ENCODE results near the gene ZNF512B. TPM values are rescaled to one million over a fixed set of nuclear protein-coding genes. Genes with fewer than 3 reads are reported as not detected.

ZNF512B gene
- total and polyA plus RNA-seq, 2 donors (not counting 3 experiments of a cell fraction or from before 2014, with no cell fraction given): 8.7 to 30.0 TPM

DNA sequence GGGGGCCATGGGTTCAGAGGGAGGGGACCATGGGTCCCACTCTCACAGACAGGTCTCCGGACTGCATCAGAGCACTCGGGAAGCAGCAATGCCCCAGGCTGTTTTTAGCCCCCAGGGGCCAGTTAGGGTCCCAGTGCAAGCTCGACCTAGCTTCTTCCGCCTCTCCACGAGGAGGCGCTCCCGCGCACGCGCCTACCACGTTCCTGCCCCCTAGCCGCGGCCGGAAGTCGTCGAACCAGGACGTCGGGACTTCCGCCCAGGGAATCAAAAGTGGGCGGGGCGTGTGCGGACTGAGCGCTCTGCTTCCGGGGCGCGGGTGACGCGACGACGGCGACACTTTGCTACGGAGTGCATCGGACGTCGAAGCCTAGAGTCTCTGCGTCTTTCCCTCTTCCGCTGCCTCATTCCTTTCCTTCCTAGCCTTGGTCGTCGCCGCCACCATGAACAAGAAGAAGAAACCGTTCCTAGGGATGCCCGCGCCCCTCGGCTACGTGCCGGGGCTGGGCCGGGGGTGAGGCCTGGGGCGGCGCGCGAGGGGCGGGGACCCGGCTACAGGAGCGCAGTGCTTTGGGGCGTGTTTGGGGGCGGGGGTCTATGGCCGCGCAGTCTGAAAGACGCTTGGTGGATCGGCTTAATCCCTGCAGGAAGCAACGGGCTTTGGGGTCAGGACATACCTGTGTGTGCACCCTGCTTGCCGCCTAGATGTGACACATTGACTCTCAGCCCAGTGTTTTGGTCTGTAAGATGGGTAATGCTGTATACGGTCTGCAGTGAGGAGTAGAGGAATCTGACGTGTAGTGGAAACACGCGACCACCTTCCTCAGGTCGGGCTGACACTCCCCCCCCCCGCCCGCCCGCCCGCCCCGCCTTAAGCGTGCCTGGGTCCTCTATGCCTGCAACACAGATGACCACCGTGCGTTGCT is 11.3 kb upstream of the ZNF512B start, which contains the start of gene PRPF6:
Gene PRPF6, plus strand, starts transcription at position 327 of the 923 bp plus-strand sequence. Its CDS starts 114 bp downstream, at position 441.
- peak; percentile 97 for FAIRE-seq
- BruUV-seq (replicated peaks): TSS peak; percentile 64
- CTCF ChIA-PET: interaction anchor here (0.6 to 4.2 kb wide), 30 partner anchors 9 to 485 kb away, joined by 3 to 34 read pairs (median 5); partner anchors contain the start of genes LKAAEAR1, OPRL1, PPDPF and PTK6

More for the DNA sequence above, 11.3 kb upstream of the ZNF512B start, which contains the start of gene PRPF6:
- TF ChIP-seq POLR2A (IDR thresholded peaks at IDR 0.05; ENCODE audit: low read depth, low read length) (peak; percentile 66), EZH2 (IDR thresholded peaks at IDR 0.05; ENCODE audit: borderline replicate concordance, low read depth, low read length, severe bottlenecking) (no peak), MYC (IDR thresholded peaks at IDR 0.05; ENCODE audit: low read depth, low read length) (peak; percentile 86), POLR2AphosphoS5 (IDR thresholded peaks at IDR 0.05; ENCODE audit: insufficient read depth, low read depth, low read length) (peak; percentile 60), FOS (IDR thresholded peaks at IDR 0.05; ENCODE audit: borderline replicate concordance, insufficient read depth, low read length) (no peak), GATA2 (IDR thresholded peaks at IDR 0.05; ENCODE audit: insufficient read depth, insufficient read length, low read depth, low read length) (no peak), JUN (IDR thresholded peaks at IDR 0.05; ENCODE audit: borderline replicate concordance, insufficient read depth, insufficient read length, low read depth) (no peak)
- TF ChIP-seq, protein P1, sequence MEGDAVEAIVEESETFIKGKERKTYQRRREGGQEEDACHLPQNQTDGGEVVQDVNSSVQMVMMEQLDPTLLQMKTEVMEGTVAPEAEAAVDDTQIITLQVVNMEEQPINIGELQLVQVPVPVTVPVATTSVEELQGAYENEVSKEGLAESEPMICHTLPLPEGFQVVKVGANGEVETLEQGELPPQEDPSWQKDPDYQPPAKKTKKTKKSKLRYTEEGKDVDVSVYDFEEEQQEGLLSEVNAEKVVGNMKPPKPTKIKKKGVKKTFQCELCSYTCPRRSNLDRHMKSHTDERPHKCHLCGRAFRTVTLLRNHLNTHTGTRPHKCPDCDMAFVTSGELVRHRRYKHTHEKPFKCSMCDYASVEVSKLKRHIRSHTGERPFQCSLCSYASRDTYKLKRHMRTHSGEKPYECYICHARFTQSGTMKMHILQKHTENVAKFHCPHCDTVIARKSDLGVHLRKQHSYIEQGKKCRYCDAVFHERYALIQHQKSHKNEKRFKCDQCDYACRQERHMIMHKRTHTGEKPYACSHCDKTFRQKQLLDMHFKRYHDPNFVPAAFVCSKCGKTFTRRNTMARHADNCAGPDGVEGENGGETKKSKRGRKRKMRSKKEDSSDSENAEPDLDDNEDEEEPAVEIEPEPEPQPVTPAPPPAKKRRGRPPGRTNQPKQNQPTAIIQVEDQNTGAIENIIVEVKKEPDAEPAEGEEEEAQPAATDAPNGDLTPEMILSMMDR (IDR thresholded peaks at IDR 0.05; ENCODE audit: extremely low read depth in 1 of 2, insufficient read depth in 1 of 2, low read depth in 1 of 2, low read length in 2 of 2): peak; percentile 87 to 95
- TF ChIP-seq, protein P2, sequence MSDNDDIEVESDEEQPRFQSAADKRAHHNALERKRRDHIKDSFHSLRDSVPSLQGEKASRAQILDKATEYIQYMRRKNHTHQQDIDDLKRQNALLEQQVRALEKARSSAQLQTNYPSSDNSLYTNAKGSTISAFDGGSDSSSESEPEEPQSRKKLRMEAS (IDR thresholded peaks at IDR 0.05; ENCODE audit: insufficient read depth, insufficient read length): peak; percentile 81
- Histone ChIP-seq H3K4me1 (ENCODE audit: control insufficient read depth, extremely low read depth, insufficient read depth, low read length) (peaks cover 20% of the 10 kb centered on the region), H3K27ac (ENCODE audit: insufficient read depth, low read depth, low read length) (peak within 1 kb of the TSS; percentile 6), H2AFZ (ENCODE audit: low read depth, low read length) (peak within 1 kb of the TSS; percentile 70), H3K4me3 (replicated peaks in 1 of 3; ENCODE audit: insufficient read depth in 1 of 3, low read depth in 1 of 3, low read length in 3 of 3) (peak within 1 kb of the TSS; percentile 25 to 67 (median 58)), H3K9me3 (replicated peaks; ENCODE audit: control insufficient read depth, insufficient read depth, low read length) (no peaks in the 10 kb centered on the region), H3K36me3 (ENCODE audit: control insufficient read depth in 2 of 2, extremely low read depth in 1 of 2, insufficient read depth in 2 of 2, low read length in 2 of 2) (peaks cover 3 to 10% of the 10 kb centered on the region in 2 experiments), H3K4me2 (ENCODE audit: insufficient read depth, low read length) (peak within 1 kb of the TSS; percentile 74), H3K9me1 (replicated peaks; ENCODE audit: control insufficient read depth, extremely low read depth, insufficient read depth, low read length) (no peaks in the 10 kb centered on the region), H3K9ac (replicated peaks; ENCODE audit: extremely low read depth, insufficient read depth, low read length) (peak within 1 kb of the TSS; percentile 51), H3K27me3 (ENCODE audit: control insufficient read depth in 2 of 2, insufficient read depth in 2 of 2, low read length in 2 of 2) (no peaks in the 10 kb centered on the region), H4K20me1 (replicated peaks; ENCODE audit: control insufficient read depth, extremely low read depth, insufficient read depth, low read length) (no peaks in the 10 kb centered on the region), H3K79me2 (ENCODE audit: control insufficient read depth, insufficient read depth, low read length) (peaks cover 16% of the 10 kb centered on the region)
- dilution Hi-C loops (cut with MboI; ENCODE audit: extremely low pct_ligation_motif_present, low sequenced_read_pairs) (no loop called here), intact Hi-C loops (cut with micrococcal nuclease) (loop anchor here (1.0 kb wide), 4 partner anchors 58 to 139 kb away; partner anchors contain the start of gene TCEA2)
- DNase-seq (ENCODE audit: low read depth, low spot score): peak; percentile 94
- POLR2A ChIA-PET: interaction anchor here (0.6 to 0.7 kb wide), 3 partner anchors 9 to 619 kb away, joined by 3 read pairs; no protein-coding TSS in a partner anchor

Data from endothelial cell of umbilical vein (primary cell).